H1 (cell line): ENCODE results near the gene TMEM72.

Experiments
- CBX5 ChIP-seq: fragments of 300-800, 300-1000 bp; sonication (generic); IDR thresholded peaks from 2 replicates; pipeline ENCODE4 v1.7.1; 2016; ENCODE audit warnings: antibody characterized with exemption, low read length, low read depth
- CTCF ChIP-seq, 3 experiments: IDR thresholded peaks; 1 replicate in 2 of 3; 2 replicates in 1 of 3; pipeline versions ENCODE4 v1.5.1 to v1.6.1; 2011; ENCODE audit warnings: low read length in 3 of 3, mild to moderate bottlenecking in 3 of 3, inconsistent platforms in 2 of 3, low read depth in 1 of 3, moderate library complexity in 1 of 3; ENCODE audit not compliant: insufficient read depth in 1 of 3; ENCODE audit errors: control extremely low read depth in 1 of 3
- EGR1 ChIP-seq: IDR thresholded peaks from 2 replicates; pipeline ENCODE4 v1.6.1; 2011; ENCODE audit warnings: low read depth, low read length, borderline replicate concordance
- GABPA ChIP-seq: IDR thresholded peaks from 2 replicates; pipeline ENCODE4 v1.6.1; 2011; ENCODE audit warnings: mild to moderate bottlenecking, low read length, moderate library complexity, borderline replicate concordance; ENCODE audit not compliant: insufficient read depth
- HDAC2 ChIP-seq, 2 experiments: fragments of 300-600 bp in 1 of 2; sonication (generic) in 1 of 2; IDR thresholded peaks; 2 replicates each; pipeline ENCODE4 v1.6.1; 2011 to 2012; ENCODE audit warnings: low read depth in 2 of 2, low read length in 2 of 2, mild to moderate bottlenecking in 2 of 2, moderate library complexity in 2 of 2, borderline replicate concordance in 1 of 2, inconsistent platforms in 1 of 2
- JUN ChIP-seq: IDR thresholded peaks from 2 replicates; pipeline ENCODE4 v1.6.1; 2011; ENCODE audit warnings: low read depth, mild to moderate bottlenecking, improper control_type of control experiment, low read length
- RFX5 ChIP-seq: IDR thresholded peaks from 2 replicates; pipeline ENCODE4 v1.6.1; 2011; ENCODE audit warnings: low read depth, low read length, improper control_type of control experiment, borderline replicate concordance
- SAP30 ChIP-seq: fragments of 300-600 bp; sonication (generic); IDR thresholded peaks from 2 replicates; pipeline ENCODE4 v1.7.1; 2012; ENCODE audit warnings: low read length, moderate library complexity, mild to moderate bottlenecking, inconsistent platforms; ENCODE audit not compliant: insufficient read depth, insufficient replicate concordance
- SP1 ChIP-seq: IDR thresholded peaks from 2 replicates; pipeline ENCODE4 v1.6.1; 2011; ENCODE audit warnings: low read depth, low read length
- TAF1 ChIP-seq: IDR thresholded peaks from 2 replicates; pipeline ENCODE4 v1.6.1; 2011; ENCODE audit warnings: mild to moderate bottlenecking, low read depth, low read length

- TF ChIP-seq SP1 (no peak), JUN (no peak), CTCF (IDR thresholded peaks at IDR 0.05; ENCODE audit: control extremely low read depth in 1 of 3, insufficient read depth in 1 of 3, low read depth in 1 of 3, low read length in 3 of 3) (no peak), TAF1 (no peak), SAP30 (no peak), GABPA (no peak), RFX5 (no peak), CBX5 (no peak), HDAC2 (IDR thresholded peaks at IDR 0.05; ENCODE audit: borderline replicate concordance in 1 of 2, low read depth in 2 of 2, low read length in 2 of 2) (no peak), EGR1 (no peak)
These were observed 31.6 kb upstream of the TMEM72 start for GRCh38 chr10:44879531-44879899.
